Temporal lobe (tissue), 1 donor: Measurements from ENCODE around the gene PAGE1. TPM values are rescaled to one million over a fixed set of nuclear protein-coding genes. Genes with fewer than 3 reads are reported as not detected.

Experiments used
- total RNA-seq: library from RNA; depleted of rRNA; stranded (reverse); fragments of >200 nt; gene quantifications from one replicate; pipeline ENCODE4 v1.2.3, GENCODE V29; 2014

The PAGE1 gene
- total RNA-seq, 1 donor from 2014 or later: 0.49 TPM

Other genes starting within 250 kb of the PAGE1 start
- not detected for gene GAGE12C, start 163.8 kb downstream of the PAGE1 start, total RNA-seq
- not detected for gene GAGE12D, start 154.3 kb downstream of the PAGE1 start, total RNA-seq
- gene GAGE12E, start 144.7 kb downstream of the PAGE1 start, total RNA-seq: not detected
- gene GAGE12F, start 135.1 kb downstream of the PAGE1 start, total RNA-seq: not detected
- not detected for gene GAGE12G, start 125.6 kb downstream of the PAGE1 start, total RNA-seq
- gene GAGE12H, start 116.0 kb downstream of the PAGE1 start, total RNA-seq: not detected
- not detected for gene GAGE2A, start 106.5 kb downstream of the PAGE1 start, total RNA-seq
- gene GAGE1, start 97.0 kb downstream of the PAGE1 start, total RNA-seq: not detected
- gene PAGE4, start 133.3 kb upstream of the PAGE1 start, total RNA-seq: not detected
- 12.5 TPM for gene USP27X, start 183.5 kb upstream of the PAGE1 start, total RNA-seq
- 3.4 TPM for gene CLCN5, start 226.6 kb upstream of the PAGE1 start, total RNA-seq